Testis (tissue), 2 donors: ENCODE data around the gene KRTAP9-2.
"Not testable (repeated sequence)": the region's sequence is repeated elsewhere in the genome, so short reads cannot be mapped to it uniquely, and the experiment has no call there.

Experiments used
- POLR2A ChIP-seq: fragments of 450-650 bp; IDR thresholded peaks from one replicate; pipeline ENCODE4 v1.6.1; 2017; ENCODE audit warnings: antibody characterized with exemption, mild to moderate bottlenecking, moderate library complexity
- TF ChIP-seq, protein P1 (sequence below), 3 experiments: fragments of 450-650 bp in 2 of 3; fragments of 200-600 bp in 1 of 3; sonication (generic) in 1 of 3; IDR thresholded peaks; one replicate each; pipeline ENCODE4 v1.5.1; 2016 to 2019; ENCODE audit warnings: antibody characterized with exemption in 3 of 3, mild to moderate bottlenecking in 2 of 3, moderate library complexity in 1 of 3

DNA sequence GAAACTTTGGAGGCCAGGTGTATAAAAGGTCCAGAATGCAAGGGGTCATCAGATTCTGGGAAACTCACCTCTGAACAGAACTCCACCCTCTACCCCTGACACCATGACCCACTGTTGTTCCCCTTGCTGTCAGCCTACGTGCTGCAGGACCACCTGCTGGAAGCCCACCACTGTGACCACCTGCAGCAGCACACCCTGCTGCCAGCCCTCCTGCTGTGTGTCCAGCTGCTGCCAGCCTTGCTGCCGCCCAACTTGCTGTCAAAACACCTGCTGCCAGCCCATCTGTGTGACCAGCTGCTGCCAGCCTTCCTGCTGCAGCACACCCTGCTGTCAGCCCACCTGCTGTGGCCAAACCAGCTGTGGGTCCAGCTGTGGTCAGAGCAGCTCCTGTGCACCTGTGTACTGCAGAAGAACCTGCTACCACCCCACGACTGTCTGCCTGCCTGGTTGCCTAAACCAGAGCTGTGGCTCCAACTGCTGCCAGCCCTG lies 11.5 kb downstream of the KRTAP9-2 start, which contains the start of gene KRTAP9-8:
- TF ChIP-seq, protein P1, sequence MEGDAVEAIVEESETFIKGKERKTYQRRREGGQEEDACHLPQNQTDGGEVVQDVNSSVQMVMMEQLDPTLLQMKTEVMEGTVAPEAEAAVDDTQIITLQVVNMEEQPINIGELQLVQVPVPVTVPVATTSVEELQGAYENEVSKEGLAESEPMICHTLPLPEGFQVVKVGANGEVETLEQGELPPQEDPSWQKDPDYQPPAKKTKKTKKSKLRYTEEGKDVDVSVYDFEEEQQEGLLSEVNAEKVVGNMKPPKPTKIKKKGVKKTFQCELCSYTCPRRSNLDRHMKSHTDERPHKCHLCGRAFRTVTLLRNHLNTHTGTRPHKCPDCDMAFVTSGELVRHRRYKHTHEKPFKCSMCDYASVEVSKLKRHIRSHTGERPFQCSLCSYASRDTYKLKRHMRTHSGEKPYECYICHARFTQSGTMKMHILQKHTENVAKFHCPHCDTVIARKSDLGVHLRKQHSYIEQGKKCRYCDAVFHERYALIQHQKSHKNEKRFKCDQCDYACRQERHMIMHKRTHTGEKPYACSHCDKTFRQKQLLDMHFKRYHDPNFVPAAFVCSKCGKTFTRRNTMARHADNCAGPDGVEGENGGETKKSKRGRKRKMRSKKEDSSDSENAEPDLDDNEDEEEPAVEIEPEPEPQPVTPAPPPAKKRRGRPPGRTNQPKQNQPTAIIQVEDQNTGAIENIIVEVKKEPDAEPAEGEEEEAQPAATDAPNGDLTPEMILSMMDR (IDR thresholded peaks at IDR 0.05), result not testable (repeated sequence)
- not testable (repeated sequence) for TF ChIP-seq POLR2A
